ENCODE results near the gene PFN1. TPM values are rescaled to one million over a fixed set of nuclear protein-coding genes. Genes with fewer than 3 reads are reported as not detected.
A peak's percentile ranks its signal among the peaks of the same experiment; 100 is the strongest.

Gene PFN1
- polyA plus RNA-seq, 5 donors, result 315 to 670 (median 399) TPM

DNA sequence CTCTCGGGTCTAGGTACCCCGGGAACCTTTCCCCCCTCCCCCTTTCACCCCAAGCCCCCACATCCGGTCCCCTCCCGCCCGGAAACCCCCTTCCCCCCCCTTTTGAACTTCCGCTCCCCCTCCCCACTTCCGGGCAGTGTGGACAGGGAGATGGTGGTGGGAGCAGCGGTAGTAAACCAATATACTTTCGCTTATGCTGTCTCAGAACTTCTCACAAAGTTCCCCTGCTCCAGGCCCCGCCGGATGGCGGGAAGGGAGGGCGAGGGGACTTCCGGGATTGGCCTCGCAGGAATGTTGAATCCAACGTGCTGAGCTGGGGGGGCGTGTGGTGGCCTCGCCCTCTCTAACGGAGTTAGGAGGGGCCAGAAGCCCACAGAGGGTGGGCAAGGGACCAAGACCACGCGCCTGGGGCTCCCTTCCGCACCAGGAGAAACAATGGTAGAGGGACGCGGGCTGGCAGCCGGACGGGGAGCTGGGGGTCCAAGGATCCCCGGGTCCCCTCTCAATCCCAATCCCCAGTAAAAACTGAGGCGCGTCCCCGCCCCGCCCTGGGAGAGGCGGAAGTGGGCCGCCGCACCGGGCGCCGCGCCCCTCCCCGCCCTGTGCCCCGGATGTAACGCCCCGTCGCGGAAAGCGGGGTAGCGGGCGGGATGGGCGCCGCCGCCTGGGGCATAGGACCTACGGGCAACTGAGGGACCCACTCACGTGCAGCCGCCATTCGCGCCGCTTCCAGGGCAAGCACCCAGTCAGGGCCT is 742 bp downstream of the PFN1 start:
- DNase-seq, result peak; percentile 60 to 62

DNA sequence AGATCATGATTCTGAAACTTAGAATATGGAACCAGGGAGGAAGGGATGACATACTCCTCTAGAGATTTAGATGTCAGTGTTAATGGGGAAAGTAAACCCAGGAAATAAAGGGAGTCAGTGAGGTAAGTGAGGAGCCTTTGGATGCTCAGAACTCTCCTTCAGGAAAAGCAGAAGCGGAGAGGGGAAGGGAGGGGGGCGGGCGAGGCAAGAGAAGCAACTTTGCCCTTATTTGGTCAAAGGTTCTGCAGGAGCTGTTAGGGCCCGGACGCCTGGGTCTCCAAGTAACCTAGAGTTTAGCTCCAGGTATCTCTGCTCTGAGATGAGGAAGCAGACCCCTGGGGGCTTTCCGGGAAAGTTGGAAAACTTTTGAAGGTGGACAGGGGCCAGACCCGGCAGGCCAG is 1.3 kb downstream of the PFN1 start:
- DNase-seq, result no peak

- no peak for DNase-seq
Observed at GRCh38 chr17:4946312-4946976, 1.9 kb downstream of the PFN1 start.

DNA sequence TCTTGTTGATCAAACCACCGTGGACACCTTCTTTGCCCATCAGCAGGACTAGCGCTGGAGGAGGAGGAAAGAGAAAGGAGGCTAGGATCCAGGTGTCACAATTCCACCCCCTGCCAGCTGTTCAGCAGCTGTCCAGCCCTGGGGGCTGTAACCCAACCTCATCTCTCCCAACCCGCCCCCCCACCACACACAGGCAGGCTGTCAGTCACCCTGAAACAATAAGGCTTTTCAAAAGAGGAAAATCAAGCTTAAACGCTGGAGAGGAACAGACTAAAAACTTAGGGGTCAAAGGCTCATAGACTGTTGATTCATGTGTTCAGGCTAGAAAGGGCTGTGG is 2.4 kb downstream of the PFN1 start:
- DNase-seq, result no peak

GRCh38 chr17:4945176-4945943 is 3.0 kb downstream of the PFN1 start:
- no peak for DNase-seq

DNA sequence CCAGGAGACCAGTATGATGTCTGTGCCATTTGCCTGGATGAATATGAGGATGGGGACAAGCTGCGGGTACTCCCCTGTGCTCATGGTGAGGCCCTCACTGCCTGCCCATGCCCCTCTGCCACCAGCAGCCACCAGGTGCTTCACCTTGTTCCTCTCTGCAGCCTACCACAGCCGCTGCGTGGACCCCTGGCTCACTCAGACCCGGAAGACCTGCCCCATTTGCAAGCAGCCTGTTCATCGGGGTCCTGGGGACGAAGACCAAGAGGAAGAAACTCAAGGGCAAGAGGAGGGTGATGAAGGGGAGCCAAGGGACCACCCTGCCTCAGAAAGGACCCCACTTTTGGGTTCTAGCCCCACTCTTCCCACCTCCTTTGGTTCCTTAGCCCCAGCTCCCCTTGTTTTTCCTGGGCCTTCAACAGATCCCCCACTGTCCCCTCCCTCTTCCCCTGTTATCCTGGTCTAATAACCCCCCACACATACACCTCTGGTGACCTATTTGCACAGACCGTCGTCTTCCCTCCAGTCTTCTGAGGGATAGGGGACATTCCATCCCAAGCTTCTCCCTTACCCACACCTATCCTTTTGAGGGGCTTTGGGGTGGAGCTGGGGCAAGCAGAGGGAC is 3.7 kb downstream of the PFN1 start:
- DNase-seq, result no peak

DNA sequence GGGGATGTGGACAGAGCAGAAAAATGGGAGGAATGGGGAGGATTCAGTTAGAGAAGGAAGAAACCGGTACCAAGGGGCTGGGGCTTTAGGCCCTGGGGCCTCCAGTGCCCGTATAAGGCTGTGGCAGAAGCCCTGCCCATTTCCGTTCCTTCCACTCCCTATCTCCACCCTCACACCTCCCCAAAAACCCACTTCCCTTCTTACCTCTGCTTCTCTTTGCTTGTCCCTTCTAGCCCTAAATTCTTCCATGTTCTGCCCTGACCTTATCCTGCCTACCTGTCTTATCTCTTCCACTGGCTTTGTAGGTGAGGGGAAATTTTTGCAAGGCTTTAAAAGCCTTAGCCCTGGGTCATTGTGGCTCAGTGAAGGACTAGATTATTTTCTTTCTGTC is 4.2 kb downstream of the PFN1 start:
- no peak for DNase-seq

DNA sequence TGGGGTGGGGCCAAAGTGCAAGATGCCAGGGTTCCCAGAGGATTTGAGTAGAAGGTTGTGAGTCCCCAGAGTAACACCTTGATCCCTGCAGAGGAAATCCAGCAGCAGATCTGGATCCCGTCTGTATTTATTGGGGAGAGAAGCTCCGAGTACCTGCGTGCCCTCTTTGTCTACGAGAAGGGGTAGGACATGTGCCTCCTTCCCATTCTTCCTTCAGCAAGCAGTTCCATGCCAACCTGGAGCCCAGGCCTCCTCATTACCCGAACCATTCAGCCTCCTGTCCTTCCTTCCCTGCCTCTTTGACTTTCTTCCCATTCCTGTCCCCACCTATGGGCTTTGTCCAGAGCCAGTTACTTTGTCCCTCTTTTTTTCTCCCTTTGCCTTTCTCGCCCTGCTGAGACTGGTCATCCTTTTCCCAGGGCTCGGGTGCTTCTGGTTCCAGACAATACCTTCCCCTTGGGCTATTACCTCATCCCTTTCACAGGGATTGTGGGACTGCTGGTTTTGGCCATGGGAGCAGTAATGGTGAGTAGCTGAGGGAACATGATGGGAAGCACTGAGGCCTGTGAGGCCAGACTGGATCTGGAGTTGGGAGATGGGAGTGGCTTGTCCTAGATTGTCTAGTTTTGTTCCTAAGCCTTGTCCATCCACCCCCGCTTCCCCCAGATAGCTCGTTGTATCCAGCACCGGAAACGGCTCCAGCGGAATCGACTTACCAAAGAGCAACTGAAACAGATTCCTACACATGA is 5.4 kb downstream of the PFN1 start:
- no peak for DNase-seq

GRCh38 chr17:4941319-4941610 is 7.1 kb downstream of the PFN1 start:
- DNase-seq, result no peak

DNA sequence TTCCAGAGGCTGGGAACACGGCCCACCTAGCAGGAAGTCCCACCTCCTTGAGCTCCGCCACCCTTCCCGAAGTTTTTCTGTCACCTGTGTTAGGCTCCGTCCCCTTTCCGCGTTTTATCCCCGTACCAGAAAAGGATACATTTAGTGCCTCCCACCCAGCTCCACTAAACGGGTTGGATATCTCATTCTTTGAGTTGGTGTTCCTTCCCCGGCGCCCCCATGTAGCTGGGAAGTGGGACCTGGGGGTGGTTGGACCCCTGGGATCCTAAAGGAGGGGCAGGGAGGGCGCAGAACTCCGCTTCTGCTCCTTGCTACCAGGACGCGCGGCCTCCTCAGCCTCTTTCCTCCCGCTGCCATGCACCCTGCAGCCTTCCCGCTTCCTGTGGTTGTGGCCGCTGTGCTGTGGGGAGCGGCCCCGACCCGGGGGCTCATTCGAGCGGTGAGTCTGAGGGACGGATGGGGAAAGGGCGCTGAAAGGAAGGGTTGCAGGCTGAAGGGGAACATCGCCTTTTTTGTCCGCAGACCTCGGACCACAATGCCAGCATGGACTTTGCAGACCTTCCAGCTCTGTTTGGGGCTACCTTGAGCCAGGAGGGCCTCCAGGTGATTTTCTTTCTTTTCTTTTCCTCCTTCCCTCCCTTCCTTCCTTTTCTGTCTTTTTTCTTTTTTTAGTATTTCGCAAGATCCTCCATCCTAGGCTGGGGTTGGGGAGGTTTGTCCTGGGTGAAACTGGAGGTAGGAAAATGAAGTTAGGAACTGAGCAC is 7.6 kb downstream of the PFN1 start:
- DNase-seq, result no peak

GRCh38 chr17:4939796-4940554 is 8.4 kb downstream of the PFN1 start, which contains the start of the genes RNF167 and SLC25A11:
TSS of gene RNF167 (plus strand) at chr17:4940268. CDS start at chr17:4940910, 642 bp downstream.
TSS of gene SLC25A11 (minus strand) at chr17:4940046. CDS start at chr17:4939910, 136 bp downstream.
- peak; percentile 99 for DNase-seq

DNA sequence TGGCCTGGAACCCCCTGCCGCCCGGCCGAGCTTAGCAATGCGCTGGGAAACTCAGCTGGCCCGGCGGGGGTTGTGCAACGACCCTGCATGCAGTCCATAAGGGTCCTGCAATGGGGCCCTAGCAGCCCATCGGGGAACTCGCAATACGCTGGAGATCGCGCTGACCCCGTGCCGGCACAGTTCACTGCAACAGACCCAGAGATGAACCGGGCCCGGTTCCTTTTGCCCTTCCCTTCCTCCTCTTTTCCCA is 8.9 kb downstream of the PFN1 start:
- no peak for DNase-seq

DNA sequence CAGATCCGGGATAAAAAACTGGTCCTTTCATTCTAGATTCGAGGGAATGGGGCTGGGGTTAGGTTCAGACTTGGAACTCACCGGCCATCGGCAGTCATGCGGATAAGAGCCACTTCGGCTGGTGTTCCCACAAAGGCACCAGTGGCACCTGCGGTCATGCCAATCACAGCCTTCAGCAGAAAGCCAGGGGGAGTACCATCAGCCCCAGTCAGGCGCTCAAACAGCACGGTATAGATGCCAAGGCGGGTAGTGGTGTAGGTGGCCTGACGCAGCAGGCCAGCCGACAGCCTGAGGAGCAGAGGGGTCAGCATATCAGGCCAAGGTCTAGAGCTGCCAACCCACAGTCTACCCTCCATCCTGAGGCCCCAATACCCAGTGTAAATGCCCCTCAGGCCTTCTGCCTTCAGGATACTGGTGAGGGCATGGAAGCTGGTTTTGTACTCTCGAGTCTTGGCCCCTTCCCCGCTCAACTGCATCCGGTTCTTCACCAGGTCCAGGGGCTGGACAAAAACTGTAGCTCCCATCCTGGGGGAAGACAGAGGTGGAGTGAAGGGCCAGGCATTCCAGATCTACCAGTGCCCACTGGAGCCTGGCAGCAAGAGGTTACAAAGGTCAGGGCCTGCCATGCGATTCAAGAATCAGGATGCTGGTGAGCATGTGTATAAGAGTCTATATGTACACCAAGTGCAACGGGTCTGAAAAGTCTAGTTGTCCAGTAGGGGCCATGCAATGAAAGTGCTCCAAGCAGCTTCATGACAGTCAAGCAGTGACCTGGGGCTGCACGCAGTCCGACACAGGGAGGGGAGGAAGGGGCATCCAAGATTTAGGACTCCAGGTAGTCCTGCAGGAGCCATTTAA is 9.4 kb downstream of the PFN1 start:
- DNase-seq, result no peak

DNA sequence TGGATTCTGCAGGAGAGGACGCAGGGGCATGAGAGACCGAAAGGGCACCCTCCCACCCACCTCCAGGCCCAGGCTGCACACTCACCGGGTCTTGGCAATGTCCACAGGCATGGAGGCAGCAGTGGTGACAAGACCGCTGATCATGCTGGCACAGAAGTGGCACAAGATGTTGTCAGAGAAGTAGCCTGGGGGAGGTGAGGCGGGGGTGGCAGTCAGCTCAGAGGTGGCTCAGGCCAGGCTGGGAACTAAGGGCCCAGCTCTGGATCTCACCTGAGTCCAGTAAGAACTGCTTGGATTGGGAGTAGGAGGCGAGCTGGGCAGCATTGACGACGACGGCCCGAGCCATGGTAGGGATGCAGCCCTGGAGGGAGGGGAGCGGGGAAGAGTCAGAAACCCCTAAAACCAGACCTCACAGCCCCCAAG is 10.2 kb downstream of the PFN1 start:
- DNase-seq, result no peak

GRCh38 chr17:4937553-4937952 is 10.8 kb downstream of the PFN1 start:
- DNase-seq, result no peak

DNA sequence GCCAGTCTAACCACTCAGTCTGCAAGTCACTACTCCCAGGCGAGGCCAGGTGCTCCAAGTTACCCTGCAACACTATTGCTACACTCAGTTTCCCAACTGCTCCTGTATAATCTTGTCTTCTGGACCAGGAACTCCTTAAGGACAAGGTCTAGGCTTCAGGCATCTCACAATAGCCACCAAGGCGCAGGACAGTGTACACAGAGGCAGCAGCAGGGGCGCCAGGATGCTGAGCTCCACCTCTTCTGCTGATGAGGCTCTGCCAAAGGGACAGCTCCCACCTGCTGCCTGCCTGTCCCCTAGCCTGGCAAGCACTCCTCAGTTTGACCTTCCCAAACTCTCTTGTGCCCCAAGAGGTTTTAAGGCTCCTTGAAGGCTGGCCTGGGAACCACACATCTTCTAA is 11.9 kb downstream of the PFN1 start:
- DNase-seq, result no peak

GRCh38 chr17:4935650-4936049 is 12.7 kb downstream of the PFN1 start:
- DNase-seq, result no peak

- DNase-seq, result no peak
Observed at GRCh38 chr17:4934173-4934979, 14.0 kb downstream of the PFN1 start.

DNA sequence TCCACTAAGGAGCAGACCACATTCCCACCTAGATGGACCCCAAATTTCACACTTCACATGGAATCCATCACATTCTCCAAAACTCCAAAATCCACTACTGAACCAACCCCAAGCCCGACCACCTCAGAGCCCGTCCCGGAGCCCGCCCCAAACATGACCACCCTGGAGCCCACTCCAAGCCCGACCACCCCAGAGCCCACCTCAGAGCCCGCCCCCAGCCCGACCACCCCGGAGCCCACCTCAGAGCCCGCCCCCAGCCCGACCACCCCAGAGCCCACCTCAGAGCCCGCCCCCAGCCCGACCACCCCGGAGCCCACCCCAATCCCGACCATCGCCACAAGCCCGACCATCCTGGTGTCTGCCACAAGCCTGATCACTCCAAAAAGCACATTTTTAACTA is 14.7 kb downstream of the PFN1 start:
- no peak for DNase-seq

Data from right lung (tissue), 5 donors.